Pancreas (tissue), 10 donors: ENCODE data around the gene RNF169. TPM values are rescaled to one million over a fixed set of nuclear protein-coding genes. Genes with fewer than 3 reads are reported as not detected.

ENCODE experiments used
- ATAC-seq, 4 donors: fragments of 200-7000 bp; cut with Tn5 transposase; one replicate each; pipeline versions ENCODE4 v1.8.0 to v1.9.1; 2020; ENCODE audit warnings: mild to moderate bottlenecking in 4 of 4, moderate library complexity in 4 of 4
- DNase-seq, 6 donors: peaks; one replicate each; pipeline ENCODE4 v3.0.0-alpha.2; 2020
- FAIRE-seq: peaks from 2 replicates; lab custom pipeline; 2012; peaks lifted over from hg19 to GRCh38; lab: Jason Lieb, UNC
- H3K27ac ChIP-seq, 4 donors: fragments of 200-600 bp; sonication (generic); 1 replicate in 3 of 4; 2 replicates in 1 of 4; pipeline versions ENCODE4 v1.5.0 to v1.8.0; 2020
- H3K27me3 ChIP-seq, 4 donors: fragments of 200-600 bp; one replicate each; pipeline ENCODE4 v1.8.0; 2021
- H3K36me3 ChIP-seq, 3 donors: fragments of 200-600 bp; sonication (generic) in 1 of 3; one replicate each; pipeline versions ENCODE4 v1.5.0 to v1.8.0; 2020 to 2021
- H3K4me1 ChIP-seq, 3 donors: fragments of 200-600 bp; one replicate each; pipeline ENCODE4 v1.8.0; 2021
- H3K4me3 ChIP-seq, 4 donors: fragments of 200-600 bp; sonication (generic) in 2 of 4; one replicate each; pipeline versions ENCODE4 v1.5.0 to v1.8.0; 2020 to 2021
- H3K9me3 ChIP-seq, 4 donors: fragments of 200-600 bp; one replicate each; pipeline ENCODE4 v1.8.0; 2021
- CTCF ChIP-seq, 4 donors: fragments of 200-600 bp; sonication (generic) in 3 of 4; IDR thresholded peaks; one replicate each; pipeline versions ENCODE4 v1.5.0 to v1.8.0; 2021; ENCODE audit warnings: antibody characterized with exemption in 4 of 4
- WGBS, 2 donors: extraction: QIAGEN DNeasy Blood & Tissue Kit; methylation state at CpG; one replicate each; pipeline ENCODE4 v1.1.7; 2013; 5-methylcytosine and 5-hydroxymethylcytosine counted together
- intact Hi-C, 3 donors: fragments of 100-400 bp; cut with DNase I; formaldehyde crosslinking; loops; one replicate each; pipeline versions ENCODE4 v1.11.1 to v1.14.2; 2022
- polyA plus RNA-seq, 2 donors: library from polyadenylated mRNA; stranded (reverse); fragments of 200-250 nt; gene quantifications; one replicate each; pipeline ENCODE4 v1.2.3, GENCODE V29; 2013
- total RNA-seq, 6 donors: library from RNA; stranded (reverse); fragmentation: NEBNext Ultra II Directional in 4 of 6; extraction: Animal tissue kit (Norgen Biotek cat#: 25700) in 4 of 6; gene quantifications; one replicate each; pipeline versions ENCODE4 v1.2.1 to v1.2.4, GENCODE V29; 2021 to 2023
- donor health status: healthy with polysubstance abuse.
- donor health status: DM: no; HTN: no; CAD: no; lungs with moderate emphysema.
- donor health status: DM: no; HTN: no; CAD: no.
- donor health status: control.
- donor health status: control.
- donor health status: Bipolar disorder and iron deficiency.
- donor health status: DM: yes; HTN: yes; CAD: no.
- donor health status: DM: no; HTN: no; CAD: no.
- donor health status: DM: no; HTN: no; CAD: no.
- donor health status: DM: yes; HTN: yes; CAD: no.

The RNF169 gene
- total and polyA plus RNA-seq, 8 donors, result 2.3 to 12.0 (median 6.9) TPM

DNA sequence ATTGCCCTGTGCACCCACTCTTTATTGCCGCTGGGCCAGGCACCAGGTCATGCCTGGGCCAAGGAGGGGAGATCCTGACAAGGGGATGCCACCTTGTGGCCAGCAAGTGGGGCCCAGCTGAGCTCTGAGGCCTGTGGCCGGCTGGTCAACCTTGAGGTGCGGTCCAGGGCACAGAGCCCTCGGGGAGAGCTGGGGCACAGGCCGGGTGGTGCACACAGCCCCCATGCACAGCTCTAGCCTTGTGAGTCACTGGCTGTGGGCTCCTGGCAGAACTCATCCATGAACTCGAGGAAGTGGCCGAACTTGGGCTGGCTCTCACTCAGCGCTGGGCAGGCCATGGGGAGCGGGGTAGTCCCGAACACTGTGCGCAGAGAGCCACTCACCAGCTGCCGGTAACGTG is 94.3 kb downstream of the RNF169 start:
- TF ChIP-seq CTCF (IDR thresholded peaks at IDR 0.05), result no peak
- FAIRE-seq (no peak), DNase-seq (no peak), ATAC-seq (peak in 1 of 4 donors; percentile 9)
- WGBS, 2 donors, result 95 to 96% methylated on average over 13 of the region's 13 CpGs
- intact Hi-C loops, result no loop called here
- H3K27ac ChIP-seq, result no peak overlapping the region
- H3K4me3 ChIP-seq, result no peak overlapping the region
- H3K36me3 ChIP-seq, result peaks cover 0 to 42% (median 0%) of the 10 kb centered on the region in 3 donors
- H3K9me3 ChIP-seq, result no peaks in the 10 kb centered on the region
- H3K4me1 ChIP-seq, result no peaks in the 10 kb centered on the region
- no peaks in the 10 kb centered on the region for H3K27me3 ChIP-seq

DNA sequence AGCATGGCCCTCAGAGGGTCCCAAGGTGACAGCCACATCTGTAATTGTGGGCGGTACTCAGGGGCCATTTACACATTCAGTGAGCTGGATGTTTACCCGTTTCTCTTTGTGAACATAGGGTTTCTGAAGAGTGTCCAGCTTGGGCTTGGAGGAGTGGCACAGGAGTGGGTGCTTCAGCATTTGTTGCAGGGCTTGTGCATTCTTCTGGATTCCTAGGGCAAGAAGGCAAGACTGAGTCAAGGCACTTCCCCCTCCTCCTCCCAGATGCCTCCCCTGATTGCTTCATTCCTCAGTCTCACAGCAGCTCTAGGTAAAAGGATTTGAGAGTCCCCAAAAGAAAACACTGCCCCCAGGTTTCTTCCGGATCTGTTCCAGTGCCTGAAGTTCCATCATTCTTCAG is 95.4 kb downstream of the RNF169 start:
- Histone ChIP-seq H3K27ac (no peak overlapping the region), H3K36me3 (peaks cover 0 to 42% (median 0%) of the 10 kb centered on the region in 3 donors), H3K4me3 (no peak overlapping the region), H3K27me3 (no peaks in the 10 kb centered on the region), H3K9me3 (no peaks in the 10 kb centered on the region), H3K4me1 (no peaks in the 10 kb centered on the region)
- intact Hi-C loops, result no loop called here
- TF ChIP-seq CTCF (IDR thresholded peaks at IDR 0.05), result no peak
- no peak for FAIRE-seq
- ATAC-seq, result no peak
- WGBS, 2 donors, result 95 to 98% methylated on average over 3 of the region's 3 CpGs
- no peak for DNase-seq

DNA sequence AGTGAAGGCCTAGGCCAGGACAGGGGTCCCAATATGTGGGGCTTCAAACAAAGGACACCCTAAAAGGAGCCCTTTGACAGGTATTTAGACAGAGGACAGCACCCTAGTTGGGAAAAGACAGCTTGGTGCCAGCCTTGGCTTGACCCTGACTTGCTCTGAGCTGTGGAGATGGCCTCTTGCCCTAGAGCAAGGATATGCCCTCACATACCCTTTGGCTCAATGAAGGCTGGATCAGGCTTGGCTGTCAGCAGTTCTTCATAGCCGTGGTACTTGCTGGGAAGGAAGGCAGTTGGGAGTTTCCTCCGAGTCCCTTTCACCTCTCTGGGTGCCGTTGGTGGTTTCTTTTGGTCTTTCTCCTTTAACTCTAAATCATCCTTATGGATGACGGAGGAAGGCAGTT is 96.2 kb downstream of the RNF169 start:
- Histone ChIP-seq H3K4me1 (no peaks in the 10 kb centered on the region), H3K4me3 (no peak overlapping the region), H3K36me3 (peaks cover 0 to 42% (median 0%) of the 10 kb centered on the region in 3 donors), H3K9me3 (no peaks in the 10 kb centered on the region), H3K27ac (no peak overlapping the region), H3K27me3 (no peaks in the 10 kb centered on the region)
- intact Hi-C loops, result no loop called here
- no peak for ATAC-seq
- WGBS, 2 donors, result 94 to 98% methylated on average over 4 of the region's 4 CpGs
- no peak for TF ChIP-seq CTCF (IDR thresholded peaks at IDR 0.05)
- FAIRE-seq, result no peak
- DNase-seq, result no peak

DNA sequence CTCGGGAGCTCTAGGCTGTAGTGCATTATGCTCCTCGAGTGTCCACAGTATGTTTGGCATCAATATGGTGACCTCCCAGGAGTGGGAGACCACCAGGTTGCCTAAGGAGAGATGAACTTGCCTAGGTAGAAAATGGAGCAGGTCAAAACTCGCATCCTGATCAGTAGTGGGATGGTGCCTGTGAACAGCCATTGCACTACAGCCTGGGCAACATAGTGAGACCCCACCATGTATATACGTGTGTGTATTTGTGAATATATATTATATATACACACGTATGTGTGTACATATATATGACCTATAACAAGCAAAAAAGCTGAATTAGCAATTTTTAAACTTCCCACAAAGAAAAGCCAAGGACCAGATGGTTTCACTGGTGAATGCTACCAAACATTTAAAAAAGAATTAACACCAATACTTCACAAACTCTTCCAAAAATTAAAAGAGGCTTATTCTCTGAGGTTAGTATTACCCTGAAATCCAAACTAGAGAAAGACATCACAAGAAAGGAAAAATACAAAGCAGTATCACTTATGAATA is 97.4 kb downstream of the RNF169 start:
- ATAC-seq, result no peak
- H3K27ac ChIP-seq, result no peak overlapping the region
- H3K27me3 ChIP-seq, result no peaks in the 10 kb centered on the region
- H3K4me1 ChIP-seq, result no peaks in the 10 kb centered on the region
- 95 to 97% methylated on average over 5 of the region's 5 CpGs for WGBS, 2 donors
- DNase-seq, result no peak
- no peaks in the 10 kb centered on the region for H3K9me3 ChIP-seq
- H3K36me3 ChIP-seq, result peaks cover 0 to 42% (median 0%) of the 10 kb centered on the region in 3 donors
- intact Hi-C loops, result no loop called here
- no peak overlapping the region for H3K4me3 ChIP-seq
- FAIRE-seq, result no peak
- no peak for TF ChIP-seq CTCF (IDR thresholded peaks at IDR 0.05)

DNA sequence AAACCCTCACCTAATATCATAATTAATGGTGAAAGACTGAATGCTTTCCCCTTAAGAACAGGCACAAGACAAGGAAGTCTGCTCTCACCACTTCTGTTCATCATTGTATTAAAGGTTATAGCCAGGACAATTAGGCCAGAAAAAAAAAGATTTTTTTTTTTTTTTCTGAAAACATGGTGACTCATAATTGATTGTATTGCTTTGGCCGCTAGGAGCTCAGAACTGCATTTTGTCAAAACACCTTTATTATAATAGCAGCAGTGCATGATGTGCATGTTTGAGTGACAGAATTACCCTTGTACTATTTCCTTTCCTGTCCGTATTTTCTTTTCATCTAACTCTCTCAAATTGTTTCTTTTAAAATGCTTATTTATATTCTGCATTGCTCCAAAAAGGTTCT is 98.1 kb downstream of the RNF169 start:
- no peak overlapping the region for H3K27ac ChIP-seq
- no peaks in the 10 kb centered on the region for H3K9me3 ChIP-seq
- WGBS, 2 donors, result 87 to 99% methylated on average over 2 of the region's 2 CpGs
- ATAC-seq, result no peak
- DNase-seq, result no peak
- intact Hi-C loops, result no loop called here
- H3K27me3 ChIP-seq, result no peaks in the 10 kb centered on the region
- no peak for TF ChIP-seq CTCF (IDR thresholded peaks at IDR 0.05)
- no peaks in the 10 kb centered on the region for H3K4me1 ChIP-seq
- H3K36me3 ChIP-seq, result peaks cover 0 to 47% (median 0%) of the 10 kb centered on the region in 3 donors
- FAIRE-seq, result no peak
- no peak overlapping the region for H3K4me3 ChIP-seq
